Liver (tissue), 9 donors: Measurements from ENCODE around the gene KCNK18. TPM values are rescaled to one million over a fixed set of nuclear protein-coding genes. Genes with fewer than 3 reads are reported as not detected.

Source experiments
- DNase-seq: peaks from one replicate; pipeline ENCODE4 v3.0.0-alpha.2; 2017; ENCODE audit warnings: low spot score
- H3K27ac ChIP-seq, 2 donors: one replicate each; pipeline ENCODE4 v1.7.0; 2013; ENCODE audit warnings: inconsistent platforms in 2 of 2, low read length in 2 of 2, control low read depth in 1 of 2, low read depth in 1 of 2, mild to moderate bottlenecking in 1 of 2
- H3K27me3 ChIP-seq, 4 donors: one replicate each; pipeline versions ENCODE4 v1.6.1 to v1.7.0; 2013; ENCODE audit warnings: low read length in 3 of 4, inconsistent platforms in 1 of 4, mild to moderate bottlenecking in 1 of 4, moderate library complexity in 1 of 4; ENCODE audit not compliant: control insufficient read depth in 4 of 4, insufficient read depth in 4 of 4
- H3K36me3 ChIP-seq, 4 donors: one replicate each; pipeline versions ENCODE4 v1.6.1 to v1.7.0; 2013; ENCODE audit warnings: low read length in 3 of 4, mild to moderate bottlenecking in 3 of 4, low read depth in 1 of 4, moderate library complexity in 1 of 4; ENCODE audit not compliant: control insufficient read depth in 4 of 4, insufficient read depth in 3 of 4
- H3K4me1 ChIP-seq, 4 donors: one replicate each; pipeline versions ENCODE4 v1.6.1 to v1.7.0; 2013; ENCODE audit warnings: low read length in 3 of 4, mild to moderate bottlenecking in 3 of 4, moderate library complexity in 1 of 4; ENCODE audit not compliant: control insufficient read depth in 4 of 4, insufficient read depth in 4 of 4
- H3K4me3 ChIP-seq, 3 donors: one replicate each; pipeline versions ENCODE4 v1.6.1 to v1.7.0; 2013; ENCODE audit warnings: low read length in 3 of 3, control low read depth in 1 of 3, low read depth in 1 of 3, mild to moderate bottlenecking in 1 of 3
- H3K9ac ChIP-seq, 2 donors: one replicate each; pipeline ENCODE4 v1.7.0; 2013; ENCODE audit warnings: low read length in 2 of 2, mild to moderate bottlenecking in 2 of 2, moderate library complexity in 2 of 2, control low read depth in 1 of 2, low read depth in 1 of 2
- H3K9me3 ChIP-seq, 4 donors: one replicate each; pipeline versions ENCODE4 v1.6.1 to v1.7.0; 2013; ENCODE audit warnings: low read length in 3 of 4; ENCODE audit not compliant: control insufficient read depth in 4 of 4
- ATF3 ChIP-seq: IDR thresholded peaks from 2 replicates; pipeline ENCODE4 v1.6.1; 2016; ENCODE audit warnings: antibody characterized with exemption
- EGR1 ChIP-seq, 2 donors: IDR thresholded peaks; 2 replicates each; pipeline ENCODE4 v1.6.1; 2016 to 2018; ENCODE audit warnings: antibody characterized with exemption in 2 of 2, low read depth in 2 of 2
- FOXA2 ChIP-seq: IDR thresholded peaks from 2 replicates; pipeline ENCODE4 v1.6.1; 2016; ENCODE audit warnings: antibody characterized with exemption
- HNF4A ChIP-seq, 2 donors: conservative IDR thresholded peaks; 2 replicates each; pipeline ENCODE4 v1.6.1; 2016; ENCODE audit warnings: antibody characterized with exemption in 2 of 2, mild to moderate bottlenecking in 2 of 2
- HNF4G ChIP-seq: IDR thresholded peaks from 2 replicates; pipeline ENCODE4 v1.6.1; 2016; ENCODE audit warnings: antibody characterized with exemption
- JUND ChIP-seq, 2 donors: IDR thresholded peaks; 2 replicates each; pipeline ENCODE4 v1.6.1; 2016; ENCODE audit warnings: antibody characterized with exemption in 2 of 2
- NR2F2 ChIP-seq: IDR thresholded peaks from 2 replicates; pipeline ENCODE4 v1.6.1; 2016; ENCODE audit warnings: antibody characterized with exemption
- RAD21 ChIP-seq, 2 donors: IDR thresholded peaks; 2 replicates each; pipeline ENCODE4 v1.6.1; 2016; ENCODE audit warnings: antibody characterized with exemption in 2 of 2, mild to moderate bottlenecking in 2 of 2
- REST ChIP-seq: IDR thresholded peaks from 2 replicates; pipeline ENCODE4 v1.6.1; 2016; ENCODE audit warnings: antibody characterized with exemption, mild to moderate bottlenecking
- RXRA ChIP-seq, 2 donors: IDR thresholded peaks; 2 replicates each; pipeline ENCODE4 v1.6.1; 2017 to 2018; ENCODE audit warnings: antibody characterized with exemption in 2 of 2, mild to moderate bottlenecking in 1 of 2
- SP1 ChIP-seq: IDR thresholded peaks from 2 replicates; pipeline ENCODE4 v1.6.1; 2018; ENCODE audit warnings: antibody characterized with exemption, mild to moderate bottlenecking
- TAF1 ChIP-seq: conservative IDR thresholded peaks from 2 replicates; pipeline ENCODE4 v1.6.1; 2016; ENCODE audit warnings: antibody characterized with exemption, mild to moderate bottlenecking
- ZBTB33 ChIP-seq: IDR thresholded peaks from 2 replicates; pipeline ENCODE4 v1.6.1; 2016; ENCODE audit warnings: antibody characterized with exemption
- WGBS: extraction: QIAGEN DNeasy Blood & Tissue Kit; methylation state at CpG from one replicate; pipeline ENCODE4 v1.1.7; 2013; 5-methylcytosine and 5-hydroxymethylcytosine counted together
- polyA plus RNA-seq, 2 donors: library from polyadenylated mRNA; stranded (reverse) in 1 of 2; unstranded in 1 of 2; fragments of 200-250 nt in 1 of 2; fragments of >200 nt in 1 of 2; fragmentation: Nextera tagmentation in 1 of 2; extraction: Ambion mirVana in 1 of 2; gene quantifications; one replicate each; pipeline versions ENCODE4 v1.2.1 to v1.2.3, GENCODE V29; 2013 to 2015
- total RNA-seq, 2 donors: library from RNA; depleted of rRNA; stranded (reverse); fragments of >200 nt; gene quantifications; one replicate each; pipeline ENCODE4 v1.2.3, GENCODE V29; 2014
- TF ChIP-seq, protein P1 (sequence below): IDR thresholded peaks from 2 replicates; pipeline ENCODE4 v1.6.1; 2016; ENCODE audit warnings: antibody characterized with exemption
- TF ChIP-seq, protein P2 (sequence below): fragments of 150-350 bp; IDR thresholded peaks from 2 replicates; pipeline ENCODE4 v1.5.1; 2017; ENCODE audit warnings: improper control_type of control experiment, low read depth, low read length; ENCODE audit not compliant: missing input control
- donor health status: healthy.
- donor health status: healthy.
- donor health status: healthy.
- donor health status: healthy.
- donor health status: healthy.

The KCNK18 gene
- total and polyA plus RNA-seq, 4 donors = not detected

- DNase-seq = no peak
- no peak overlapping the region for H3K9ac ChIP-seq
- 55% methylated on average over 4 of the region's 4 CpGs for WGBS
Measured at GRCh38 chr10:117186832-117187615, 10.3 kb upstream of the KCNK18 start.

More at GRCh38 chr10:117186832-117187615, 10.3 kb upstream of the KCNK18 start:
- Histone ChIP-seq H3K9me3 (peaks cover 0 to 2% (median under 1%) of the 10 kb centered on the region in 4 donors), H3K4me3 (no peak overlapping the region), H3K4me1 (no peaks in the 10 kb centered on the region), H3K27ac (no peak overlapping the region), H3K27me3 (peaks cover 0 to 7% (median 0%) of the 10 kb centered on the region in 4 donors), H3K36me3 (no peaks in the 10 kb centered on the region)
- TF ChIP-seq TAF1 (no peak), EGR1 (IDR thresholded peaks at IDR 0.05; ENCODE audit: low read depth in 2 of 2) (no peak), HNF4G (no peak), HNF4A (conservative IDR thresholded peaks at IDR 0.05) (no peak), NR2F2 (no peak), JUND (IDR thresholded peaks at IDR 0.05) (no peak), RAD21 (IDR thresholded peaks at IDR 0.05) (no peak), ATF3 (no peak), FOXA2 (no peak), ZBTB33 (no peak), RXRA (IDR thresholded peaks at IDR 0.05) (no peak), REST (no peak), SP1 (no peak)
- TF ChIP-seq, protein P1, sequence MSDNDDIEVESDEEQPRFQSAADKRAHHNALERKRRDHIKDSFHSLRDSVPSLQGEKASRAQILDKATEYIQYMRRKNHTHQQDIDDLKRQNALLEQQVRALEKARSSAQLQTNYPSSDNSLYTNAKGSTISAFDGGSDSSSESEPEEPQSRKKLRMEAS = no peak
- TF ChIP-seq, protein P2, sequence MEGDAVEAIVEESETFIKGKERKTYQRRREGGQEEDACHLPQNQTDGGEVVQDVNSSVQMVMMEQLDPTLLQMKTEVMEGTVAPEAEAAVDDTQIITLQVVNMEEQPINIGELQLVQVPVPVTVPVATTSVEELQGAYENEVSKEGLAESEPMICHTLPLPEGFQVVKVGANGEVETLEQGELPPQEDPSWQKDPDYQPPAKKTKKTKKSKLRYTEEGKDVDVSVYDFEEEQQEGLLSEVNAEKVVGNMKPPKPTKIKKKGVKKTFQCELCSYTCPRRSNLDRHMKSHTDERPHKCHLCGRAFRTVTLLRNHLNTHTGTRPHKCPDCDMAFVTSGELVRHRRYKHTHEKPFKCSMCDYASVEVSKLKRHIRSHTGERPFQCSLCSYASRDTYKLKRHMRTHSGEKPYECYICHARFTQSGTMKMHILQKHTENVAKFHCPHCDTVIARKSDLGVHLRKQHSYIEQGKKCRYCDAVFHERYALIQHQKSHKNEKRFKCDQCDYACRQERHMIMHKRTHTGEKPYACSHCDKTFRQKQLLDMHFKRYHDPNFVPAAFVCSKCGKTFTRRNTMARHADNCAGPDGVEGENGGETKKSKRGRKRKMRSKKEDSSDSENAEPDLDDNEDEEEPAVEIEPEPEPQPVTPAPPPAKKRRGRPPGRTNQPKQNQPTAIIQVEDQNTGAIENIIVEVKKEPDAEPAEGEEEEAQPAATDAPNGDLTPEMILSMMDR = no peak
